GM18907 (cell line): Measurements from ENCODE around the gene ZSCAN9.
A peak's percentile ranks its signal among the peaks of the same experiment; 100 is the strongest.

Experiments used
- ATAC-seq: cut with Tn5 transposase; IDR thresholded peaks from one replicate; pipeline ENCODE4 v1.9.1; 2021; ENCODE audit warnings: mild to moderate bottlenecking, moderate library complexity; ENCODE audit not compliant: unreplicated experiment

Gene ZSCAN9

GRCh38 chr6:28225056-28225834 lies at the start of gene ZSCAN9:
Gene ZSCAN9 (plus strand): TSS chr6:28225275. CDS start chr6:28227085, 1,810 bp downstream.
- peak; percentile 82 for ATAC-seq

- ATAC-seq = no peak
These were observed 48.7 kb upstream of the ZSCAN9 start for GRCh38 chr6:28176373-28176772.

- no peak for ATAC-seq
These were observed 42.8 kb upstream of the ZSCAN9 start for GRCh38 chr6:28182255-28182654.

GRCh38 chr6:28188111-28188979 lies 36.7 kb upstream of the ZSCAN9 start:
- no peak for ATAC-seq

DNA sequence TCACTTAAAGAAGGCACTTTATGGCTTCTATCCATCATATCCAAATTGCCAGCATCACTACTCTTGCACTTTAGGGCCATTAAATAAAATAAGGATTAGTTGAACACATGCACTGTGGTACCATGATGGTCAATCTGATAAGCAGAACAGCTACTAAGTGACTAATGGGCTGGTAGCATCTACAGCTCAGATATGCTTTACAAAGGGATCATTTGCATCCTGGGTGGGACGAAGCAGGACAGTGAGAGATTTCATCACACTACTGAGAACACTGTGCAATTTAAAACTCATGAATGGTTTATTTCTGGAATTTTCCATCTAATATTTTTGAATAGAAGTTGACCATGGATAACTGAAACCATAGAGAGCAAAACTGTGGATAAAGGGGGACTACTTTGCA lies 25.1 kb upstream of the ZSCAN9 start:
- ATAC-seq = no peak

GRCh38 chr6:28203201-28203600 lies 21.9 kb upstream of the ZSCAN9 start:
- no peak for ATAC-seq

GRCh38 chr6:28205879-28206278 lies 19.2 kb upstream of the ZSCAN9 start:
- ATAC-seq = no peak

DNA sequence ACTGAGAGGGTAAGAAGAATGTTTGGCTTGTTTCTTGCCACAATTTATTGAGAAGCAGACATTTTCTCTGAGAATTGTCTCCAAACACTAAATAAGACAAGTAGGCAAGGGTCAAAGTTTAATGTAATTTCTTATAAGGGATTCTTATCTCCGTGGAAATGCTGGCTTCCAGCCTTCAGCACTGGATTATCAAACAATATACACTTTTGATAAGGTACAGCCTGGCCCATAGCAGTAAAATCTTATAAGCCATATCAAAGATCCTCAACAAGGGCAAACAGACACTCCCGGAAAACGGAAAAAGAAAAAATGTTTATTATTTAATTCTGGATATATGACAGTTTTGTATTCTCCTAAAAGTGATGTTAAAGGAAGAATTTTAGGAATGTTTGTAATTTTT lies 18.5 kb upstream of the ZSCAN9 start:
- no peak for ATAC-seq

DNA sequence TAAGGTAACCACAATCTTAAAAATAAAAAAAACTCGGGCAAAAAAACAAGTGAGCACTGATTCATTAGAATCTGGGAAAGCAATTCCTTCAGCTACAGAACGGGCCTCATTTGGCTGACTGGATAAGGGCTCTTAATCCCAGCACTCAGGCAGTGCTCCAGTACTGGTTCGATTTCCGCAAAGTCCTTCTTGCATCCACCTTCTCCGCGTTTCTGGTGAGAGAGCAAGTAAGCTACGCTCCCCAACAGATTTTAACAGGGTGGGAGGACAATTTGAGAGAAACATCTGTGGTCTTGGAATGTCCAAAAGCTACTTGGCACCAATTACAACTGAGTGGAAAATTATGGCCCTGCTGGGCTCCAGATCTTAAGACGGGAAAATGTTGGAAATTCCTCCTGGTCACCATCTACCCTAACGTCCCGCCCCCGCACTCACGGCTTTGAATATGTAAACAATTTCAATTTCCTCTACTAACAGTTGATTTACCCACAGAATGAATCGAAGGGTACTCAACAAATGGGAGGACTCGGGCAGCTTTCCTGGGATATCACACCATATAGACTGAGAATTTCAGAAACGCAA lies 18.1 kb upstream of the ZSCAN9 start:
- no peak for ATAC-seq

GRCh38 chr6:28207510-28208110 lies 17.5 kb upstream of the ZSCAN9 start:
- no peak for ATAC-seq

GRCh38 chr6:28208111-28208659 lies 16.9 kb upstream of the ZSCAN9 start:
- no peak for ATAC-seq

DNA sequence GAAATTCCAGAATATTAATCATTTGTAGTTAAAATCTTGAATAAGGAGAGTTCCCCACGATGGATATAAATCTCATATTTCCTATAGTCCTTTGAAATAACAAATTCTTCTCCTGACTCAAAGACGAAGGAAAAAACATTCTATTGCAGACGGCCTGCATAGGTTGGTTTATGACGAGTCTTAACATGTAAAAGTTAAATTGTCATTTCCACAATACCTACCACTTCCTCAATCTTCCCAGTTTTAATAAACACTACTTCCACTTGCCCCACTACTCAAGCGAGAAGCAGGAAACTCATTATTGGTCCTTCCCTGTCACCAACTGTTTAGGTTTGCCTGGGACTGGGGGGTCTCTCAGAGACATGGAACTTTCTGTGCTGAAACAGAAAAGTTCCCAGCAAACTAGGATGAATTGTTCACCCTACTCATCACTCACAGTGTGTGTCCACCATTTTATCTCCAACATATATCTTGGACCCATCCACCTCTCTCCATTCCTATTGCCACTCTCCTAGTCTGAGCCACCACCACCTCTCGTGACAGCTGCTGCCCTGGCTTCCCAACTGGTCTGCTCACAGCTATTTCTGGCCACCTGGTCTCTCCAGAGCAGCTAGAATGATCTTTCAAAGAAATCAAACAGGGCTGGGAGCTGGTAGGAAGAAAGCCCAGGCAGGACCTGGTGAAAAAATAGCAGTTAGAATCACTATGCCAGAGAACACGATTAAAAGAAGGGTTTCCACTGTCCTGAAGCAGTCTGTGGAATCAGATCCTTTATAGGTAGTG lies 15.1 kb upstream of the ZSCAN9 start:
- no peak for ATAC-seq

DNA sequence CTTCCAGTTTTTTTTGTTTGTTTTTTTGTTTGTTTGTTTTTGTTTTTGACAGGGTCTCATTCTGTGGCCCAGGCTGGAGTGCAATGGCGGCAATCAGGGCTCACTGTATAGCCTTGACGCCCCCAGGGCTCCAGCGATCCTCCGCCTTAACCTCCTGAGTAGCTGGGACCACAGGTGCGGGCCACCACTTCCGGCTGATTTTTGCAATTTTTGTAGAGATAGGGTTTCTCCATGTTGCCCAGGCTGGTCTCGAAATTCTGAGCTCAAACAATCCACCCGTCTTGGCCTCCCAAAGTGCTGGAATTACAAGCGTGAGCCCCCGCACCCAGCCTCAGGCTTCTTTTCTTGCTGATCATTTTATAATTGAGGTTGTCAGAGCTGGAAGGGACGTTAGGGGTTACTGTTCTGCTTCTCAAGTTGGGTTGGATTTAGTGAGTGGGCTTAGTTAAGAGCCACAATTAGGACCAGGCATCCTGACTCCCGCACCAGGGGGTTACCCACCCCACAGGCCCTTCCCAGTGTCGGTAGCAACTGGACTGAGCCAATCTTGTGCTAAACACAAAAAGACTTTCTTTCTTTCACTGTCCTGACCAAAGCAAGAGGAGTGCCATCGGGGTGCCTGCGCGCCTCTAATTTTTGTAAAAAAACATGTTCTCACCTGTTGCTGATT lies 13.1 kb upstream of the ZSCAN9 start:
- peak; percentile 29 for ATAC-seq

GRCh38 chr6:28212510-28213212 lies 12.4 kb upstream of the ZSCAN9 start:
- ATAC-seq = peak; percentile 56

- no peak for ATAC-seq
These were observed 11.9 kb upstream of the ZSCAN9 start for GRCh38 chr6:28213213-28213523.

DNA sequence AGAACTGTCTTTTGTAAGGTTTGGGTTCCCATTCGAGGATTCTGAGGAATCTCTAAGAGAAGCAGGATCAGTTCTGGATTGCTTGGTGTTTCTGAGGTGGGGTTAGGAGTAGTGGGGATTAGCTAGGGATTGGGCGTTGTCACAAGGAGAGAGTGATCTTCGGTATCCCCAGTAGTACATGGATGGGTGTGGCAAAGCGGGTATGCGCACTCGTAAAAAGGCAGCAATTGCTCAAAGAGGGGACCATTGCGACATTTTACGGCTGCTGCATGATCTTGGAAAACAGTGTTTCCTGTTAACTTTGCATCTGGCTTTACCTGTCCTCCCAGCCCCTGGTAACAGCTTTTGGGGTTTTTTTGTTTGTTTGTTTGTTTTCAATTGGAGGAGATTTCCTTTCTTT lies 9.7 kb upstream of the ZSCAN9 start:
- no peak for ATAC-seq

GRCh38 chr6:28217890-28218289 lies 7.2 kb upstream of the ZSCAN9 start:
- no peak for ATAC-seq

DNA sequence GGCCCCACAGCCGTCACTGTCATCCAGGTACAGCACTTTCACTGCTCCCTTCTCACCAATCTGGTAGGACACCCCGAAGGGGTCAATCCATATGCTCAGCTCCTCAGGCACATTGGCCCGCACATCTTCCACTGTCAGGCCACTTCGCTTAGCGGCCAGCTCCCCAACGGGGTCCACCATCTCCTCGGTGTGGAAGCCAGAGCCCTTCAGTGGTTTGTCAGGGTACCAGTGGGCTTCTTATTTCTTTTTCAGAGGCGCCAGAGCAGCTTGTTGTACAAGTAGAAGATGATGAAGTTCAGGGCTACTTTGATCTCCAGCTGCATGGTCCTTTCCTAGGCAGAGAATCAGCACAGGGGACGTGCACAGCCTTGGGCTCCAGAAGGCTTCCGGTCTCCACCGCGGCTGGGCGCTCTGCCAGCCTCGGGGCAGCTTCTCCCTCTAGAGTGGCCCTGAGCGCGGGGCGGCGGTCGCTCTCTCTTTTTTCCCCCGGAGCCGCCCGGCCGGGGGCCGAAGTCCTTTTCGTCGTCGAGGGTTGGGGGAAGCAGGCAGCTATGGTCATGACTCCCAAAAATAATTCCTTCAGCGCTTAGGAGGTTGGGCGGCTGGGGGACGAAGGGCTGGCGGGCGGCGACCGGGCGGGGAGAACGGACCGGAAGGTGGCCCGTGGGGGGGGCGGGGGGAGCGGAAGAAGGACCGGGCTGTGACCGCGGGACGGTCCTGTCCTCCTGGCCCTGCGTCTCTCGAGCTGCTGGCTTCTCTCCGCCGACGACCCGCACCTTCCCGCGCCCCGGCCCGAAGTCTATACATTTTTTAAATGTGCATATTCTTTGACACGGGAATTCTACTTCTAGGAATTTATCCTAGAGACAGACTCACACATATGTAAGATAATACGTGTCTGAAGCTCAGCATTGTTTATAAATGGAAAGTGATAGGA lies 6.5 kb upstream of the ZSCAN9 start:
- ATAC-seq = peak; percentile 55
